K562 (cell line): ENCODE data around the gene FXYD4. TPM values are rescaled to one million over a fixed set of nuclear protein-coding genes. Genes with fewer than 3 reads are reported as not detected.

Experiments
- BRD4 ChIP-seq: fragments of 200-600 bp; sonication (generic); IDR thresholded peaks from 2 replicates; pipeline ENCODE4 v1.6.1; 2017; ENCODE audit warnings: inconsistent platforms
- CCNT2 ChIP-seq: IDR thresholded peaks from 2 replicates; pipeline ENCODE4 v1.6.1; 2011; ENCODE audit warnings: borderline replicate concordance, low read depth, mild to moderate bottlenecking, moderate library complexity, mixed read lengths, low read length; ENCODE audit not compliant: insufficient read length; ENCODE audit errors: extremely low read depth
- DIDO1 ChIP-seq: fragments of 450-650 bp; IDR thresholded peaks from 2 replicates; pipeline ENCODE4 v1.6.1; 2016; ENCODE audit warnings: low read depth, missing biosample characterization, missing genetic modification characterization
- EP400 ChIP-seq: fragments of 450-650 bp; IDR thresholded peaks from 2 replicates; pipeline ENCODE4 v1.6.1; 2017; ENCODE audit warnings: antibody characterized with exemption, mild to moderate bottlenecking, moderate library complexity
- ETV5 ChIP-seq: sonication (generic); formaldehyde crosslinking; IDR thresholded peaks from 2 replicates; pipeline ENCODE4 v1.4.0; 2020; ENCODE audit warnings: low read depth, mild to moderate bottlenecking, missing genetic modification reagents
- HDAC3 ChIP-seq: fragments of 450-650 bp; IDR thresholded peaks from 2 replicates; pipeline ENCODE4 v1.6.1; 2018; ENCODE audit warnings: borderline replicate concordance, mild to moderate bottlenecking, moderate library complexity; ENCODE audit not compliant: partially characterized antibody
- IRF2 ChIP-seq: sonication (generic); formaldehyde crosslinking; IDR thresholded peaks from 2 replicates; pipeline ENCODE4 v1.8.1; 2022; ENCODE audit warnings: mild to moderate bottlenecking, missing genetic modification reagents
- KLF6 ChIP-seq: fragments of 250-450 bp; sonication (Bioruptor Pico); IDR thresholded peaks from 2 replicates; pipeline ENCODE4 v1.4.0; 2020; ENCODE audit warnings: mild to moderate bottlenecking, moderate library complexity, borderline replicate concordance
- MTA2 ChIP-seq: fragments of 450-650 bp; IDR thresholded peaks from 2 replicates; pipeline ENCODE4 v1.6.1; 2016; ENCODE audit warnings: low read depth
- NBN ChIP-seq: fragments of 450-650 bp; IDR thresholded peaks from 2 replicates; pipeline ENCODE4 v1.6.1; 2016; ENCODE audit warnings: low read depth, mild to moderate bottlenecking
- OTX1 ChIP-seq: fragments of 450-650 bp; formaldehyde crosslinking; IDR thresholded peaks from 2 replicates; pipeline ENCODE4 v1.4.0; 2022; ENCODE audit warnings: mild to moderate bottlenecking
- PPARD ChIP-seq: fragments of 250-450 bp; sonication (Bioruptor Pico); IDR thresholded peaks from 2 replicates; pipeline ENCODE4 v1.8.0; 2022; ENCODE audit warnings: inconsistent platforms, mild to moderate bottlenecking, moderate library complexity
- PYGO2 ChIP-seq: fragments of 450-650 bp; IDR thresholded peaks from 2 replicates; pipeline ENCODE4 v1.6.1; 2016; ENCODE audit warnings: mild to moderate bottlenecking, missing genetic modification characterization, moderate library complexity, missing compliant biosample characterization
- RAD51 ChIP-seq: fragments of 450-650 bp; IDR thresholded peaks from 2 replicates; pipeline ENCODE4 v1.7.1; 2016; ENCODE audit warnings: low read depth, mild to moderate bottlenecking, borderline replicate concordance
- ZC3H8 ChIP-seq: fragments of 450-650 bp; IDR thresholded peaks from 2 replicates; pipeline ENCODE4 v1.6.1; 2017
- polyA plus RNA-seq, 8 experiments: library from polyadenylated mRNA; depleted of rRNA in 4 of 8; stranded (reverse) in 5 of 8; unstranded in 3 of 8; fragments of >200 nt; fragmentation: Nextera tagmentation in 2 of 8; fragmentation: Illumina TruSeq in 1 of 8; extraction: Ambion mirVana in 2 of 8; extraction: Trizol in 1 of 8; gene quantifications; 2 replicates each; pipeline versions ENCODE4 v1.2.1 to v1.2.3, GENCODE V29; 2011 to 2014; ENCODE audit warnings: inconsistent platforms in 1 of 8, missing spikeins in 1 of 8
- total RNA-seq, 7 experiments: library from RNA; depleted of rRNA in 6 of 7; stranded (reverse); fragments of >200 nt in 6 of 7; fragmentation: Illumina TruSeq in 2 of 7; extraction: Trizol in 2 of 7; gene quantifications; 2 replicates each; pipeline versions ENCODE4 v1.2.1 to v1.2.3, GENCODE V29; 2011 to 2021; ENCODE audit warnings: low replicate concordance in 1 of 7
- TF ChIP-seq, protein P1 (sequence below): sonication (generic); formaldehyde crosslinking; IDR thresholded peaks from 2 replicates; pipeline ENCODE4 v1.8.0; 2022; ENCODE audit warnings: missing genetic modification reagents, mild to moderate bottlenecking, borderline replicate concordance
- TF ChIP-seq, protein P2 (sequence below), 2 experiments: fragments of 450-650 bp; formaldehyde crosslinking in 1 of 2; IDR thresholded peaks; 2 replicates each; pipeline versions ENCODE4 v1.4.0 to v1.6.1; 2014 to 2020; ENCODE audit warnings: mild to moderate bottlenecking in 2 of 2, borderline replicate concordance in 1 of 2, low read depth in 1 of 2
- TF ChIP-seq, protein P3 (sequence below): sonication (generic); formaldehyde crosslinking; IDR thresholded peaks from 2 replicates; pipeline ENCODE4 v1.8.0; 2022; ENCODE audit warnings: mild to moderate bottlenecking, missing genetic modification reagents

FXYD4 gene
- total and polyA plus RNA-seq, 9 of the 15 experiments (the other 6 are each of a cell fraction or from before 2014, with no cell fraction given) = not detected

GRCh38 chr10:43380610-43381222 lies 9.3 kb downstream of the FXYD4 start (continued):
- TF ChIP-seq, protein P1, sequence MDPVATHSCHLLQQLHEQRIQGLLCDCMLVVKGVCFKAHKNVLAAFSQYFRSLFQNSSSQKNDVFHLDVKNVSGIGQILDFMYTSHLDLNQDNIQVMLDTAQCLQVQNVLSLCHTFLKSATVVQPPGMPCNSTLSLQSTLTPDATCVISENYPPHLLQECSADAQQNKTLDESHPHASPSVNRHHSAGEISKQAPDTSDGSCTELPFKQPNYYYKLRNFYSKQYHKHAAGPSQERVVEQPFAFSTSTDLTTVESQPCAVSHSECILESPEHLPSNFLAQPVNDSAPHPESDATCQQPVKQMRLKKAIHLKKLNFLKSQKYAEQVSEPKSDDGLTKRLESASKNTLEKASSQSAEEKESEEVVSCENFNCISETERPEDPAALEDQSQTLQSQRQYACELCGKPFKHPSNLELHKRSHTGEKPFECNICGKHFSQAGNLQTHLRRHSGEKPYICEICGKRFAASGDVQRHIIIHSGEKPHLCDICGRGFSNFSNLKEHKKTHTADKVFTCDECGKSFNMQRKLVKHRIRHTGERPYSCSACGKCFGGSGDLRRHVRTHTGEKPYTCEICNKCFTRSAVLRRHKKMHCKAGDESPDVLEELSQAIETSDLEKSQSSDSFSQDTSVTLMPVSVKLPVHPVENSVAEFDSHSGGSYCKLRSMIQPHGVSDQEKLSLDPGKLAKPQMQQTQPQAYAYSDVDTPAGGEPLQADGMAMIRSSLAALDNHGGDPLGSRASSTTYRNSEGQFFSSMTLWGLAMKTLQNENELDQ (CRISPR knock-in tag) = no peak
- TF ChIP-seq, protein P2, sequence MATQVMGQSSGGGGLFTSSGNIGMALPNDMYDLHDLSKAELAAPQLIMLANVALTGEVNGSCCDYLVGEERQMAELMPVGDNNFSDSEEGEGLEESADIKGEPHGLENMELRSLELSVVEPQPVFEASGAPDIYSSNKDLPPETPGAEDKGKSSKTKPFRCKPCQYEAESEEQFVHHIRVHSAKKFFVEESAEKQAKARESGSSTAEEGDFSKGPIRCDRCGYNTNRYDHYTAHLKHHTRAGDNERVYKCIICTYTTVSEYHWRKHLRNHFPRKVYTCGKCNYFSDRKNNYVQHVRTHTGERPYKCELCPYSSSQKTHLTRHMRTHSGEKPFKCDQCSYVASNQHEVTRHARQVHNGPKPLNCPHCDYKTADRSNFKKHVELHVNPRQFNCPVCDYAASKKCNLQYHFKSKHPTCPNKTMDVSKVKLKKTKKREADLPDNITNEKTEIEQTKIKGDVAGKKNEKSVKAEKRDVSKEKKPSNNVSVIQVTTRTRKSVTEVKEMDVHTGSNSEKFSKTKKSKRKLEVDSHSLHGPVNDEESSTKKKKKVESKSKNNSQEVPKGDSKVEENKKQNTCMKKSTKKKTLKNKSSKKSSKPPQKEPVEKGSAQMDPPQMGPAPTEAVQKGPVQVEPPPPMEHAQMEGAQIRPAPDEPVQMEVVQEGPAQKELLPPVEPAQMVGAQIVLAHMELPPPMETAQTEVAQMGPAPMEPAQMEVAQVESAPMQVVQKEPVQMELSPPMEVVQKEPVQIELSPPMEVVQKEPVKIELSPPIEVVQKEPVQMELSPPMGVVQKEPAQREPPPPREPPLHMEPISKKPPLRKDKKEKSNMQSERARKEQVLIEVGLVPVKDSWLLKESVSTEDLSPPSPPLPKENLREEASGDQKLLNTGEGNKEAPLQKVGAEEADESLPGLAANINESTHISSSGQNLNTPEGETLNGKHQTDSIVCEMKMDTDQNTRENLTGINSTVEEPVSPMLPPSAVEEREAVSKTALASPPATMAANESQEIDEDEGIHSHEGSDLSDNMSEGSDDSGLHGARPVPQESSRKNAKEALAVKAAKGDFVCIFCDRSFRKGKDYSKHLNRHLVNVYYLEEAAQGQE (IDR thresholded peaks at IDR 0.05; ENCODE audit: borderline replicate concordance) = peak; percentile 36; the same call in 1 of the 2 replicates
- TF ChIP-seq, protein P2 (CRISPR knock-in tag; IDR thresholded peaks at IDR 0.05; ENCODE audit: low read depth) = no peak
- TF ChIP-seq NBN (peak; percentile 96), EP400 (peak; percentile 79), RAD51 (no peak), DIDO1 (tag) (0 out of 2 replicates have a peak, but pooled peaks have one; percentile 34), PYGO2 (no peak), PPARD (no peak), ETV5 (no peak), ZC3H8 (no peak), KLF6 (CRISPR knock-in tag) (no peak), CCNT2 (no peak), OTX1 (CRISPR knock-in tag) (peak; percentile 81), HDAC3 (peak; percentile 47), MTA2 (no peak), BRD4 (no peak), IRF2 (no peak)
- TF ChIP-seq, protein P3, sequence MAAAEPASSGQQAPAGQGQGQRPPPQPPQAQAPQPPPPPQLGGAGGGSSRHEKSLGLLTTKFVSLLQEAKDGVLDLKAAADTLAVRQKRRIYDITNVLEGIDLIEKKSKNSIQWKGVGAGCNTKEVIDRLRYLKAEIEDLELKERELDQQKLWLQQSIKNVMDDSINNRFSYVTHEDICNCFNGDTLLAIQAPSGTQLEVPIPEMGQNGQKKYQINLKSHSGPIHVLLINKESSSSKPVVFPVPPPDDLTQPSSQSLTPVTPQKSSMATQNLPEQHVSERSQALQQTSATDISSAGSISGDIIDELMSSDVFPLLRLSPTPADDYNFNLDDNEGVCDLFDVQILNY (CRISPR knock-in tag) = no peak
